HepG2 (cell line): ENCODE results near the gene G6PC3. TPM values are rescaled to one million over a fixed set of nuclear protein-coding genes. Genes with fewer than 3 reads are reported as not detected.

Experiments used
- AHR ChIP-seq: IDR thresholded peaks from 2 replicates; pipeline ENCODE4 v1.6.1; 2018; ENCODE audit warnings: missing genetic modification reagents, missing compliant biosample characterization
- ATRX ChIP-seq: sonication (generic); formaldehyde crosslinking; IDR thresholded peaks from 2 replicates; pipeline ENCODE4 v1.4.0; 2020; ENCODE audit warnings: missing genetic modification reagents, borderline replicate concordance
- CENPT ChIP-seq: sonication (generic); formaldehyde crosslinking; IDR thresholded peaks from 2 replicates; pipeline ENCODE4 v1.8.0; 2022; ENCODE audit warnings: low read depth, mild to moderate bottlenecking, moderate library complexity, missing genetic modification reagents
- DR1 ChIP-seq: sonication (generic); formaldehyde crosslinking; IDR thresholded peaks from 2 replicates; pipeline ENCODE4 v1.8.0; 2021; ENCODE audit warnings: mild to moderate bottlenecking, missing genetic modification reagents, inconsistent platforms
- HIVEP1 ChIP-seq: sonication (generic); formaldehyde crosslinking; IDR thresholded peaks from 2 replicates; pipeline ENCODE4 v1.4.0; 2020; ENCODE audit warnings: mild to moderate bottlenecking, missing genetic modification reagents
- ISX ChIP-seq: sonication (generic); formaldehyde crosslinking; conservative IDR thresholded peaks from 2 replicates; pipeline ENCODE4 v1.5.0; 2020; ENCODE audit warnings: missing genetic modification reagents
- SRF ChIP-seq: IDR thresholded peaks from 2 replicates; pipeline ENCODE4 v1.6.1; 2011; ENCODE audit warnings: mild to moderate bottlenecking, low read depth, low read length, moderate library complexity
- TRIM24 ChIP-seq: sonication (generic); formaldehyde crosslinking; IDR thresholded peaks from 2 replicates; pipeline ENCODE4 v1.8.0; 2022; ENCODE audit warnings: mild to moderate bottlenecking, missing genetic modification reagents
- ZKSCAN1 ChIP-seq: fragments of 150-350 bp; IDR thresholded peaks from 2 replicates; pipeline ENCODE4 v1.6.1; 2014; ENCODE audit warnings: low read length
- ZNF12 ChIP-seq: sonication (generic); formaldehyde crosslinking; IDR thresholded peaks from 2 replicates; pipeline ENCODE4 v1.5.0; 2020; ENCODE audit warnings: missing genetic modification reagents
- ZNF460 ChIP-seq: sonication (generic); formaldehyde crosslinking; IDR thresholded peaks from 2 replicates; pipeline ENCODE4 v1.5.1; 2020; ENCODE audit warnings: missing genetic modification reagents, mild to moderate bottlenecking, borderline replicate concordance
- ZNF570 ChIP-seq: sonication (generic); formaldehyde crosslinking; IDR thresholded peaks from 2 replicates; pipeline ENCODE4 v1.4.0; 2020; ENCODE audit warnings: mild to moderate bottlenecking, missing genetic modification reagents, borderline replicate concordance
- ZNF629 ChIP-seq: sonication (generic); formaldehyde crosslinking; conservative IDR thresholded peaks from 2 replicates; pipeline ENCODE4 v1.5.0; 2020; ENCODE audit warnings: missing genetic modification reagents
- ZNF761 ChIP-seq: sonication (generic); formaldehyde crosslinking; conservative IDR thresholded peaks from 2 replicates; pipeline ENCODE4 v1.4.0; 2020; ENCODE audit warnings: mild to moderate bottlenecking, missing genetic modification reagents
- polyA plus RNA-seq, 8 experiments: library from polyadenylated mRNA; depleted of rRNA in 3 of 8; stranded (reverse) in 7 of 8; unstranded in 1 of 8; fragments of >200 nt; fragmentation: Illumina TruSeq in 4 of 8; extraction: Trizol in 4 of 8; gene quantifications; 2 replicates each; pipeline versions ENCODE4 v1.2.1 to v1.2.3, GENCODE V29; 2011 to 2016; ENCODE audit warnings: low read depth in 4 of 8, missing spikeins in 1 of 8, mixed read lengths in 1 of 8; ENCODE audit not compliant: insufficient read depth in 1 of 8
- total RNA-seq, 5 experiments: library from RNA; depleted of rRNA; stranded (reverse); fragments of >200 nt; fragmentation: Illumina TruSeq; extraction: Trizol; gene quantifications; 2 replicates each; pipeline ENCODE4 v1.2.3, GENCODE V29; 2016; ENCODE audit warnings: low read depth in 1 of 5
- TF ChIP-seq, protein P1 (sequence below): sonication (generic); formaldehyde crosslinking; IDR thresholded peaks from 2 replicates; pipeline ENCODE4 v1.5.0; 2020; ENCODE audit warnings: mild to moderate bottlenecking, missing genetic modification reagents, borderline replicate concordance
- TF ChIP-seq, protein P2 (sequence below): sonication (generic); formaldehyde crosslinking; IDR thresholded peaks from 2 replicates; pipeline ENCODE4 v1.4.0; 2020; ENCODE audit warnings: missing genetic modification reagents
- TF ChIP-seq, protein P3 (sequence below): sonication (generic); formaldehyde crosslinking; IDR thresholded peaks from 2 replicates; pipeline ENCODE4 v1.8.0; 2022; ENCODE audit warnings: missing genetic modification reagents, mild to moderate bottlenecking, moderate library complexity, borderline replicate concordance
- TF ChIP-seq, protein P4 (sequence below): IDR thresholded peaks from 2 replicates; pipeline ENCODE4 v1.6.1; 2018; ENCODE audit warnings: missing genetic modification reagents

The G6PC3 gene
- total and polyA plus RNA-seq, 2 of the 13 experiments (the other 11 are each of a cell fraction or from before 2014, with no cell fraction given) = 38.5 to 75.8 TPM

DNA sequence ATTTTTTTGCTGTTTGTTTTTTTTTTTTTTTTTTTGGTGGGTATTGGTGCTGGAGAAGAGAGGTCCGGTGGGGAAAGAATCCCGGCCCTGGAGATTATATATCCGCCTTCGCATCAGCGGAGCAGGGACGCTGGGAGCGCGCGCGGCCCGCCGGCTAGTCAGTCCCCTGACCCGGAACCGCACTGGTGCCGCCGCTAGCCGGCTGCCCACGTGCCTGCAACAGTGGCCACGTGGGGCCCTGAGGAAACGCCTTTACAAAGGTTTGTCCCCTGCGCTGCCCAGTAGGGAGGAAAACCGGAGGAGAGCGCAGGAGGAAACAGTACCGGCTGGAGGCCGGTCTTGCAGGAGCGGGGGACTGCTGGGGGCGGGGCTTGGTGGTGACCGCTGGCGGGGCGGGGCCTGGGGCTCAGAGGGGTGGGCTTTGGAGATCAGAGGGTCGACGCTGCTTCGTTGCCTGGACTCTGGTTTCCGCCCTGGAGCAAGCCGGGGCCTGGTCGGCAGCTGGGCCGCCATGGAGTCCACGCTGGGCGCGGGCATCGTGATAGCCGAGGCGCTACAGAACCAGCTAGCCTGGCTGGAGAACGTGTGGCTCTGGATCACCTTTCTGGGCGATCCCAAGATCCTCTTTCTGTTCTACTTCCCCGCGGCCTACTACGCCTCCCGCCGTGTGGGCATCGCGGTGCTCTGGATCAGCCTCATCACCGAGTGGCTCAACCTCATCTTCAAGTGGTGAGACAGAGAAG lies at the start of gene G6PC3 (continued):
- TF ChIP-seq, protein P1, sequence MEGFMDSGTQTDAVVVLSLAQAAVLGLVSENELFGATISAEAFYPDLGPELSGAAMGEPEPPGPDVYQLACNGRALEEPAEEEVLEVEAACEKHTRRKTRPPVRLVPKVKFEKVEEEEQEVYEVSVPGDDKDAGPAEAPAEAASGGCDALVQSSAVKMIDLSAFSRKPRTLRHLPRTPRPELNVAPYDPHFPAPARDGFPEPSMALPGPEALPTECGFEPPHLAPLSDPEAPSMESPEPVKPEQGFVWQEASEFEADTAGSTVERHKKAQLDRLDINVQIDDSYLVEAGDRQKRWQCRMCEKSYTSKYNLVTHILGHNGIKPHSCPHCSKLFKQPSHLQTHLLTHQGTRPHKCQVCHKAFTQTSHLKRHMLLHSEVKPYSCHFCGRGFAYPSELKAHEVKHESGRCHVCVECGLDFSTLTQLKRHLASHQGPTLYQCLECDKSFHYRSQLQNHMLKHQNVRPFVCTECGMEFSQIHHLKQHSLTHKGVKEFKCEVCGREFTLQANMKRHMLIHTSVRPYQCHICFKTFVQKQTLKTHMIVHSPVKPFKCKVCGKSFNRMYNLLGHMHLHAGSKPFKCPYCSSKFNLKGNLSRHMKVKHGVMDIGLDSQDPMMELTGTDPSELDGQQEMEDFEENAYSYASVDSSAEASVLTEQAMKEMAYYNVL (CRISPR knock-in tag) = peak; percentile 85; the same call in 1 of the 2 replicates
- TF ChIP-seq ZNF12 = peak; percentile 72
- TF ChIP-seq, protein P2, sequence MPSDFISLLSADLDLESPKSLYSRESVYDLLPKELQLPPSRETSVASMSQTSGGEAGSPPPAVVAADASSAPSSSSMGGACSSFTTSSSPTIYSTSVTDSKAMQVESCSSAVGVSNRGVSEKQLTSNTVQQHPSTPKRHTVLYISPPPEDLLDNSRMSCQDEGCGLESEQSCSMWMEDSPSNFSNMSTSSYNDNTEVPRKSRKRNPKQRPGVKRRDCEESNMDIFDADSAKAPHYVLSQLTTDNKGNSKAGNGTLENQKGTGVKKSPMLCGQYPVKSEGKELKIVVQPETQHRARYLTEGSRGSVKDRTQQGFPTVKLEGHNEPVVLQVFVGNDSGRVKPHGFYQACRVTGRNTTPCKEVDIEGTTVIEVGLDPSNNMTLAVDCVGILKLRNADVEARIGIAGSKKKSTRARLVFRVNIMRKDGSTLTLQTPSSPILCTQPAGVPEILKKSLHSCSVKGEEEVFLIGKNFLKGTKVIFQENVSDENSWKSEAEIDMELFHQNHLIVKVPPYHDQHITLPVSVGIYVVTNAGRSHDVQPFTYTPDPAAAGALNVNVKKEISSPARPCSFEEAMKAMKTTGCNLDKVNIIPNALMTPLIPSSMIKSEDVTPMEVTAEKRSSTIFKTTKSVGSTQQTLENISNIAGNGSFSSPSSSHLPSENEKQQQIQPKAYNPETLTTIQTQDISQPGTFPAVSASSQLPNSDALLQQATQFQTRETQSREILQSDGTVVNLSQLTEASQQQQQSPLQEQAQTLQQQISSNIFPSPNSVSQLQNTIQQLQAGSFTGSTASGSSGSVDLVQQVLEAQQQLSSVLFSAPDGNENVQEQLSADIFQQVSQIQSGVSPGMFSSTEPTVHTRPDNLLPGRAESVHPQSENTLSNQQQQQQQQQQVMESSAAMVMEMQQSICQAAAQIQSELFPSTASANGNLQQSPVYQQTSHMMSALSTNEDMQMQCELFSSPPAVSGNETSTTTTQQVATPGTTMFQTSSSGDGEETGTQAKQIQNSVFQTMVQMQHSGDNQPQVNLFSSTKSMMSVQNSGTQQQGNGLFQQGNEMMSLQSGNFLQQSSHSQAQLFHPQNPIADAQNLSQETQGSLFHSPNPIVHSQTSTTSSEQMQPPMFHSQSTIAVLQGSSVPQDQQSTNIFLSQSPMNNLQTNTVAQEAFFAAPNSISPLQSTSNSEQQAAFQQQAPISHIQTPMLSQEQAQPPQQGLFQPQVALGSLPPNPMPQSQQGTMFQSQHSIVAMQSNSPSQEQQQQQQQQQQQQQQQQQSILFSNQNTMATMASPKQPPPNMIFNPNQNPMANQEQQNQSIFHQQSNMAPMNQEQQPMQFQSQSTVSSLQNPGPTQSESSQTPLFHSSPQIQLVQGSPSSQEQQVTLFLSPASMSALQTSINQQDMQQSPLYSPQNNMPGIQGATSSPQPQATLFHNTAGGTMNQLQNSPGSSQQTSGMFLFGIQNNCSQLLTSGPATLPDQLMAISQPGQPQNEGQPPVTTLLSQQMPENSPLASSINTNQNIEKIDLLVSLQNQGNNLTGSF = peak; percentile 14
- TF ChIP-seq, protein P3, sequence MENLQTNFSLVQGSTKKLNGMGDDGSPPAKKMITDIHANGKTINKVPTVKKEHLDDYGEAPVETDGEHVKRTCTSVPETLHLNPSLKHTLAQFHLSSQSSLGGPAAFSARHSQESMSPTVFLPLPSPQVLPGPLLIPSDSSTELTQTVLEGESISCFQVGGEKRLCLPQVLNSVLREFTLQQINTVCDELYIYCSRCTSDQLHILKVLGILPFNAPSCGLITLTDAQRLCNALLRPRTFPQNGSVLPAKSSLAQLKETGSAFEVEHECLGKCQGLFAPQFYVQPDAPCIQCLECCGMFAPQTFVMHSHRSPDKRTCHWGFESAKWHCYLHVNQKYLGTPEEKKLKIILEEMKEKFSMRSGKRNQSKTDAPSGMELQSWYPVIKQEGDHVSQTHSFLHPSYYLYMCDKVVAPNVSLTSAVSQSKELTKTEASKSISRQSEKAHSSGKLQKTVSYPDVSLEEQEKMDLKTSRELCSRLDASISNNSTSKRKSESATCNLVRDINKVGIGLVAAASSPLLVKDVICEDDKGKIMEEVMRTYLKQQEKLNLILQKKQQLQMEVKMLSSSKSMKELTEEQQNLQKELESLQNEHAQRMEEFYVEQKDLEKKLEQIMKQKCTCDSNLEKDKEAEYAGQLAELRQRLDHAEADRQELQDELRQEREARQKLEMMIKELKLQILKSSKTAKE (CRISPR knock-in tag) = peak; percentile 68; the same call in 1 of the 2 replicates
- peak; percentile 90; the same call in 1 of the 2 replicates for TF ChIP-seq AHR (CRISPR knock-in tag)
- no peak for TF ChIP-seq ATRX (CRISPR knock-in tag)
- no peak for TF ChIP-seq CENPT (CRISPR knock-in tag)
- TF ChIP-seq ZNF629 (CRISPR knock-in tag) = no peak
- TF ChIP-seq, protein P4, sequence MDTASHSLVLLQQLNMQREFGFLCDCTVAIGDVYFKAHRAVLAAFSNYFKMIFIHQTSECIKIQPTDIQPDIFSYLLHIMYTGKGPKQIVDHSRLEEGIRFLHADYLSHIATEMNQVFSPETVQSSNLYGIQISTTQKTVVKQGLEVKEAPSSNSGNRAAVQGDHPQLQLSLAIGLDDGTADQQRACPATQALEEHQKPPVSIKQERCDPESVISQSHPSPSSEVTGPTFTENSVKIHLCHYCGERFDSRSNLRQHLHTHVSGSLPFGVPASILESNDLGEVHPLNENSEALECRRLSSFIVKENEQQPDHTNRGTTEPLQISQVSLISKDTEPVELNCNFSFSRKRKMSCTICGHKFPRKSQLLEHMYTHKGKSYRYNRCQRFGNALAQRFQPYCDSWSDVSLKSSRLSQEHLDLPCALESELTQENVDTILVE (CRISPR knock-in tag) = peak; percentile 100
- peak; percentile 33; the same call in 1 of the 2 replicates for TF ChIP-seq ZNF460 (CRISPR knock-in tag)
- peak; percentile 82 for TF ChIP-seq DR1
- no peak; the same call in 1 of the 2 replicates for TF ChIP-seq ZKSCAN1
- TF ChIP-seq ISX (CRISPR knock-in tag) = peak; percentile 85; the same call in 1 of the 2 replicates
- TF ChIP-seq TRIM24 (CRISPR knock-in tag) = no peak
- no peak for TF ChIP-seq HIVEP1 (CRISPR knock-in tag)
- TF ChIP-seq ZNF570 (CRISPR knock-in tag) = no peak
- peak; percentile 60; the same call in 1 of the 2 replicates for TF ChIP-seq SRF
- TF ChIP-seq ZNF761 = peak; percentile 95; the same call in 1 of the 2 replicates
